HG02885 (cell line): ENCODE measurements around the gene RASA3.
"Not testable (repeated sequence)": the region's sequence is repeated elsewhere in the genome, so short reads cannot be mapped to it uniquely, and the experiment has no call there.

Experiments used
- ATAC-seq: cut with Tn5 transposase; IDR thresholded peaks from one replicate; pipeline ENCODE4 v1.9.1; 2021; ENCODE audit warnings: mild to moderate bottlenecking; ENCODE audit not compliant: unreplicated experiment, poor library complexity

RASA3 gene

GRCh38 chr13:114115191-114115671 is 17.2 kb downstream of the RASA3 start:
- no peak for ATAC-seq

DNA sequence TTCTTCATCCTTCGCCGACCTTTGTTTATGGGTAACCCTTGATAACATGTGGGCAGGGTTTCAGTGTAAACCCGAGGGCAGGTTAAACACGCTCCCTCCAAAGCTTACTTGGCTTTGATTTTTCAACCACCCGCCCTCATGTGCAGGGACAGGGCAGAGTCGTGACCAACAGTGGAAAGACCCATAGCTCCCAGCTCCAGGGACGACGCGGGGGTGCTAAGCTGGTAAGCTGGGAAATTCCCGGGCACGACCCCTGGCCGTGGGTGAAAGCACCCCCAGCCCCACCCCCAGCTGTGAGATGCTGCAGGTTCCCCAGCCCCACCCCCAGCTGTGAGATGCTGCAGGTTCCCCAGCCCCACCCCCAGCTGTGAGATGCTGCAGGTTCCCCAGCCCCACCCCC is 17.8 kb downstream of the RASA3 start:
- ATAC-seq = not testable (repeated sequence)

DNA sequence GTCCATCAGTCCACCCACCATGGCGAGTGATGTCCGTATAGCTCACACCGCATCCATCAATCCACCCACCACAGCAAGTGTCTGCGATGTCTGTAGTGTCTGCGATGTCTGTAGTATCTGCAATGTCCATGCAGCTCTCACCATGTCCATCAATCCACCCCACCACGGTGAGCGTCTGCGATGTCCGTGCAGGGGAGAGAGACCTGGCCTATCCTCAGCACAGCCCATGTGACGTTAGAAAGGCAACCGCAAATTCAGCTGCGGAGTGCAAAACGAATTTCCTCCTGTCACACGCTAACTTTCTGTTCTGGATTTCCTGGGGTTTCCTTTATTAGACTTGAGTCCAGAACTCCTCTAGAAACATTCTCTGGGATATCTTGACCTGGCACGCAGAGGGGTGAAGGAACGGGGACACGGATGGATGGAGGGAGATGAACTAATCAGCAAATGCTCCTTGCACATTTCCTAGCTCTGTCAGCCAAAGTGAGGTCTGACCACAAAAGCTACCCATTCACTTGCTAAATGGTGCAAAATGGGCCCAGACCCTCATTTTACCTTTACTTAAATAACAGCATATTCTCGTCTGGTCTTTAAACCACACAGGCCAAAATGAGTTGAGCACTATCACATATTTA is 18.3 kb downstream of the RASA3 start:
- no peak for ATAC-seq

GRCh38 chr13:114113395-114113794 is 19.0 kb downstream of the RASA3 start:
- not testable (repeated sequence) for ATAC-seq

DNA sequence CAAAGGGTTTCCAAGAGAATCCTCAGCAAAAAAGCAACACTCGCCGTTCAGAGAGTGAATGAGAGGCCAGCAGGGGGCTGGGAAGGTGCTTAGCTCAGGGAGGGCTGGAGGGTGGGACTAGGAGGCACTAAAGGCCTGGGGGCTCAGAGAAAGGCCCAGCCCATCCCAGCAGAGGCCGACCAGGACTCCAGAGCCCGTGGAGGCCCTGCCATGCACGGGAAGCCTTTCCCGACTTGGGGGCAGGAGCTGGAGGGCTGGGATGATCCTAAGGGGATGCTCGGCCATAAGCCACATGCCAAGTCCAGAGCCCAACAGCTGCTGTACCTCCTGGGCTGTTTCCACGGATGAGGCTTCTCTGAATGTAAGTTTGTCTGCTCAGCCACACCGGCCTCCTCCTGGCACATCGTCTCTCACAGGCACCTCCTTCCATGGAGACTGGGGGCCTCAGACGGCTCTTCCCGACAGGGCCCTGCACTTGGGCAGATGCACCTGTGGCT is 19.5 kb downstream of the RASA3 start:
- no peak for ATAC-seq

GRCh38 chr13:114112231-114112825 is 20.1 kb downstream of the RASA3 start:
- no peak for ATAC-seq

DNA sequence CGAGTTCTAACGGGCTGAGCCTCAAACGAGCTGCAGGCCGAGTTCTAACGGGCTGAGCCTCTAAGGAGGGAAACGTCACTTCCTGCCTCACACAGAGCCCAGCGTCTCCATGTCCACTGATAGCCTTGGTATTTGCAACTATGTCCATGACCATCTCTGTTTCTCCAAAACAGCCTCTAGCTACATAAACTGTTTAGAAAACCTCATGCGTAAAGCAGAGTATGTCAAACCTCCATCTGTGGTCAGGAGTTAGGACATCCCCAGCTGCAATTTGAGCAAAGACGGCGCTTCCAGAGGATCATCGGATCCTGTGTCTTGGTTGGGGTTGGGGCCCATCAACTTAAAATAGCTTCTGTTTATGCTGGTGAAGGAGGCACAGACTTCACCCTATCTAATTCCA is 20.8 kb downstream of the RASA3 start:
- ATAC-seq = no peak

- not testable (repeated sequence) for ATAC-seq
Observed at GRCh38 chr13:114110830-114111189, 21.6 kb downstream of the RASA3 start.

DNA sequence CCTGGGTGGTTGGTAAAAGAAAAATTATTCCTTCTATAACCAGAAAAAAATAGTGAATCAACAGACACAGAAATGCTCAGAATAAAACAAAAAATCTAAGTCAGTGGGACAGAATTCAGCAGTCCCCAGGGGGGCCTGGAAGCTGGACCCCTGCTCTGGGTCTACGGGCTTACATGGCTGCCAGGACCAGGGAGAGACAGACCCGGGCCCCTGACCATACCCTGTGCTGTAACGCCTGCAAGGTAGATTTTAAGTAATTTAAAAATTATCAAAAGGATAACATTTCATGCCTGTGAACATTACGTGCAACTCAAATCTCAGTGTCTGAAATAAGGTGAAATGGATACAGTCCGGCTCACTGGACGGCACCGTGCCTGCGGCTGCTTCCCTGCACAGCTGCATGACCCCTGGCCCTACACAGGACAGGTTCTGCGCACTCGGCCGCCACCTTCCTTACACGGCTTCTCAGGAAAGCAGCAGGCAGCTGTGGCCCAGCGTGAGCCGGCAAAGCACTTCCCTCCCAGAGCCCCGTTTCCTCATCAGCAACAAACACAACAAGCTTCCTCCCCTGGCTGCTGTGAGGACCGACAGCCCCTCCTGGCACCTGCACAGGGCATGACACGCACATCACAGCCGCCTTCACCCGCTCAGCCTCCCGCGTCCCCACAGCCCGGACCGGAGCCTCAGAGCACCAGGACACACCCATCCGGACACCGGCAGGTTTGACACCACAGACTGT is 22.2 kb downstream of the RASA3 start:
- peak; percentile 59 for ATAC-seq

DNA sequence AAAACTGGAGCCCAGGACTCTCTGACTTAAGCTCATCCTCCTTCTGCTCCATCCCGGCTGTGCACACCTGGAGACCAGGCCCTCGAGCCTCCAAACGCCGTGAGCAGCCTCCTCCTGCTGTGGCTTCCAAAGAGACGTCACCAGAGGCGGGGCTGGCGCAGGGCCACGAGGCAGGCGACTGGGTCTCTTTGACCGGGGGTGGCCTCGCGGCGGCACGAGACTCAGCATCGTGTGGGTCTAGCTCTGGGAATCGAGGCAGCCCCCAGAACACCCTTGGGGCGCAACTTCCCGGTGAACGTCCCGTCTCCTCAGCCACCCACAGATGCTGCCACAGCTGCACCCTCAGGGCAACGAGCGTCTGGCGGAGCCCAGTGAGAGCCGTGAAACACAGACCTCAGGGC is 22.8 kb downstream of the RASA3 start:
- ATAC-seq = no peak

GRCh38 chr13:114108894-114109293 is 23.5 kb downstream of the RASA3 start:
- no peak for ATAC-seq

- ATAC-seq = no peak
Observed at GRCh38 chr13:114108141-114108761, 24.2 kb downstream of the RASA3 start.

GRCh38 chr13:114107686-114108081 is 24.7 kb downstream of the RASA3 start:
- no peak for ATAC-seq

GRCh38 chr13:114106991-114107685 is 25.3 kb downstream of the RASA3 start:
- ATAC-seq = no peak

GRCh38 chr13:114106526-114106925 is 25.9 kb downstream of the RASA3 start:
- ATAC-seq = no peak

DNA sequence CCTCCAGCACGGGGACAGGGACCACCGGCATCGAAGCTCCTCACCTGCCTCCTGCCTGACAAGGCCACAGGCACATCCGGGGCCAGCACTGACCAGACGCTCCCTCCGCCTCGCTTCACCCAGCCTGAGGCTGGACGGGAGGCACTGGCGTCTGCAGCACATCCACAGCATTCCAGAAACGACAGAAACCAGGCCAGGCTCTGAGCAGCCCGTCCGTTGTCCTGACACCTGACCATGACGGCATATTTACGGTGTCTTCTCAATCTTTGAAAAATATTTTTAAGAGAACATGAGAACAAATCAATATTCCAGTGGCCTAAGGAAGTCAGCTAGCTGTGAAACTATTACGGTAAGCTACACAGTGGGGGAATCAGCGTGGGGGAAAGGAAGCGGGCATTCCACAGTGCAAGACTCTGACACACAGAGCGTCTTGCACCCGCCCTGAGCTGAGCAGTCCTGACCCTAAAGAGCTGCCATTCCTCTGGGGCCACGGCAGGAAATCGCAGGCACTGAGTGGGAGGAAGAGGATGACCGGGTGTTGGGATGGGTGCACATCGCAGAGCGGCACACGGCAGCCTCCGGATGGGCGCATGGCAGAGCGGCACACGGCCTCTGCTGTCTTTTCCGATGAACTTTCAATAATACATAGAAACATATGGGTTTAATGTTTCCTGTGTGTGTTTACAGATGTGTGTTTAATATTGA is 26.8 kb downstream of the RASA3 start:
- ATAC-seq = no peak

GRCh38 chr13:114104655-114105520 is 27.5 kb downstream of the RASA3 start:
- no peak for ATAC-seq

DNA sequence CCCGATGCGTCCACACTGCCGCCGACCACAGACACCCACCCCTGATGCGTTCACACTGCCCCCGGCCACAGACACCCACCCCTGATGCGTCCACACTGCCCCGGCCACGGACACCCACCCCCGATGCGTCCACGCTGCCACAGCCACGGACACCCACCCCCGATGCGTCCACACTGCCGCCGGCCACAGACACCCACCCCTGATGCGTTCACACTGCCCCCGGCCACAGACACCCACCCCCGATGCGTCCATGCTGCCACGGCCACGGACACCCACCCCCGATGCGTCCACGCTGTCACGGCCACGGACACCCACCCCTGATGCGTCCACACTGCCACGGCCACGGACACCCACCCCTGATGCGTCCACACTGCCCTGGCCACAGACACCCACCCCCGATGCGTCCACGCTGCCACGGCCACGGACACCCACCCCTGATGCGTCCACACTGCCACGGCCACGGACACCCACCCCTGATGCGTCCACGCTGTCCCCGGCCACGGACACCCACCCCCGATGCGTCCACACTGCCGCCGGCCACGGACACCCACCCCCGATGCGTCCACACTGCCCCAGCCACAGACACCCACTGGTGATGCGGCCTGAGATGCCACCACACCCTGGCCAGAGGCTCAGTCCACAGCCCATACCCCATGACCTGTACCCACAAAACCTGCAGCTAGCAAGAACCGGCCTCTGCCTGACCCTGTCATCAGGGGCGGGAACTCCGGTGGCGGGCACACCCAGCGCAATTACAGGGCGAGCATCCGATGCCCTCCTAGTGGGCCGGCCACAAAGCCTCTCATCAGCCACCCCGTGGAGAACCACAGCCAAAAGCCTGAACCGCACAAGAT is 28.4 kb downstream of the RASA3 start:
- ATAC-seq = no peak
